ENCODE results near the gene IKZF1. TPM values are rescaled to one million over a fixed set of nuclear protein-coding genes. Genes with fewer than 3 reads are reported as not detected.

Gene IKZF1
- total RNA-seq, 1 donor from 2014 or later, result 8.5 TPM

DNA sequence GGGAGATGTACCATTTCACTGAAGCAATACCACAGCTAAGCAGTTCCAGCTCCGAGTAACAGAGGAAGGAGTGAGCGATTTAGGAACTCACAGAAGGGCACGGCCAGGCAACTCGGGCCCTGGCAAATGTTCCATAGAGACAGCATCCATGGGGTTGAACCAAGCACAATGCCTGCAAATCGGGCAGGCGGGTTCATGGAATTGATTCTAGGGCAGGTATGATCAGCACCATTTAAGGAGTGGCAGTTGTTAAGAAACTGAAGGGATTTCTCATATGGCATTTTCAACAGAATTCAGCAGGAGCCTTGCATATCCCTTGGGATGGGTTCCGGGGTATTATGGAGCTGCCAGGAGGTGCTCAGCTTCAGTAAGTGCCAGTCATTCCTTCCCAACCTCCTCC, 66.4 kb downstream of the IKZF1 start:
- H3K9me3 Mint-ChIP-seq, result peaks cover 4% of the 10 kb centered on the region
- TF ChIP-seq, protein P1, sequence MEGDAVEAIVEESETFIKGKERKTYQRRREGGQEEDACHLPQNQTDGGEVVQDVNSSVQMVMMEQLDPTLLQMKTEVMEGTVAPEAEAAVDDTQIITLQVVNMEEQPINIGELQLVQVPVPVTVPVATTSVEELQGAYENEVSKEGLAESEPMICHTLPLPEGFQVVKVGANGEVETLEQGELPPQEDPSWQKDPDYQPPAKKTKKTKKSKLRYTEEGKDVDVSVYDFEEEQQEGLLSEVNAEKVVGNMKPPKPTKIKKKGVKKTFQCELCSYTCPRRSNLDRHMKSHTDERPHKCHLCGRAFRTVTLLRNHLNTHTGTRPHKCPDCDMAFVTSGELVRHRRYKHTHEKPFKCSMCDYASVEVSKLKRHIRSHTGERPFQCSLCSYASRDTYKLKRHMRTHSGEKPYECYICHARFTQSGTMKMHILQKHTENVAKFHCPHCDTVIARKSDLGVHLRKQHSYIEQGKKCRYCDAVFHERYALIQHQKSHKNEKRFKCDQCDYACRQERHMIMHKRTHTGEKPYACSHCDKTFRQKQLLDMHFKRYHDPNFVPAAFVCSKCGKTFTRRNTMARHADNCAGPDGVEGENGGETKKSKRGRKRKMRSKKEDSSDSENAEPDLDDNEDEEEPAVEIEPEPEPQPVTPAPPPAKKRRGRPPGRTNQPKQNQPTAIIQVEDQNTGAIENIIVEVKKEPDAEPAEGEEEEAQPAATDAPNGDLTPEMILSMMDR (conservative IDR thresholded peaks at IDR 0.05), result no peak
- H3K4me1 Mint-ChIP-seq, result no peaks in the 10 kb centered on the region
- H3K27me3 Mint-ChIP-seq (ENCODE audit: low read depth), result no peaks in the 10 kb centered on the region
- H3K4me3 Mint-ChIP-seq, result no peak overlapping the region
- no peak for DNase-seq (ENCODE audit: low read depth, low spot score)
- no peak overlapping the region for H3K27ac Mint-ChIP-seq (ENCODE audit: unreplicated experiment)
- H3K36me3 Mint-ChIP-seq (ENCODE audit: low read depth), result peaks cover 6% of the 10 kb centered on the region

DNA sequence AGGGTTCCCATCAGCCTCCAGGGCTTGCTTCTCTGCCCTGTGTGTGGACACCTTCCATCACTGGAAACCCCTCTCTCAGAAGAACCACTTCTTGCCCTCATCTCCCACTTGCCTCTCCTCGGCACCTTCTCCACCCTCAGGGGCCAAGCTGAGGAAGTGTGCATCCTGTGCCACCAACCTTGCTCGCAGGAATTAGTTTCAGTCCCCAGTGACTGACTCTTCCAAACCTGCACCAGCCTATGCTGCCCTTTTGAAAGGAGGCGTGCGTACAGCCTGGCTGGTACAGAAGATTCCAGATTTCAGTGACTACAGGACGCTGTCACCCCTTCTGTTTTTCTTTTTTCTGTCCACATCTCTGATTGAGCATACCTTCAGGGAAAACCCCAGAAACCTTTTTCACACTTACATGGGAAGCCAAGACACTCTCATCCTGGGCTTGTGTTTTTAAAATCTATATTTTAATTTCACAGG, 67.1 kb downstream of the IKZF1 start:
- H3K36me3 Mint-ChIP-seq (ENCODE audit: low read depth), result peaks cover 6% of the 10 kb centered on the region
- no peak for DNase-seq (ENCODE audit: low read depth, low spot score)
- TF ChIP-seq, protein P1 (conservative IDR thresholded peaks at IDR 0.05), result no peak
- H3K27me3 Mint-ChIP-seq (ENCODE audit: low read depth), result no peaks in the 10 kb centered on the region
- peaks cover 4% of the 10 kb centered on the region for H3K9me3 Mint-ChIP-seq
- peaks cover 5% of the 10 kb centered on the region for H3K4me1 Mint-ChIP-seq
- peak overlapping the region; percentile 81 for H3K27ac Mint-ChIP-seq (ENCODE audit: unreplicated experiment)
- H3K4me3 Mint-ChIP-seq, result no peak overlapping the region

DNA sequence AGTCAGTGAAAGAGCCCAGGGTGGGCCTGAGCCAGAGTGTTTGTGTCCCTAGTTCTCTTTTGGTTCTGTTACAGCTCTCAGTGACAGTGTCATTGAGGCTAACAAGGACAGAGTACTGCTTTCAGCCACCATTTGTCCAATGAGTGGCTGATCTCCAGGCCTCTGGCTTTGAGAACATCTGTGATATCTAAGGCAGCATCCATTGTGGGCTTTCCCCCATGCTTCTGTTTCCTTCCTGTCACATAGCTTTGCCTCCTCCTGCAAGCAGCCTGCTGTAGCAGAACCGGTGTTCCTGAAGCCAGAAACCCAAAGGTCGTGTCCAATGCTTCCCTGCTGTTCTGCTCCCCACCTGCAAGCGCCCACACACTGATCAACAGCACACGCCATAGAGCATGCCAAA, 68.4 kb downstream of the IKZF1 start:
- H3K4me1 Mint-ChIP-seq, result peaks cover 6% of the 10 kb centered on the region
- no peak overlapping the region for H3K4me3 Mint-ChIP-seq
- no peaks in the 10 kb centered on the region for H3K27me3 Mint-ChIP-seq (ENCODE audit: low read depth)
- TF ChIP-seq, protein P1 (conservative IDR thresholded peaks at IDR 0.05), result no peak
- DNase-seq (ENCODE audit: low read depth, low spot score), result no peak
- H3K27ac Mint-ChIP-seq (ENCODE audit: unreplicated experiment), result no peak overlapping the region
- peaks cover 6% of the 10 kb centered on the region for H3K36me3 Mint-ChIP-seq (ENCODE audit: low read depth)
- H3K9me3 Mint-ChIP-seq, result peaks cover 4% of the 10 kb centered on the region

DNA sequence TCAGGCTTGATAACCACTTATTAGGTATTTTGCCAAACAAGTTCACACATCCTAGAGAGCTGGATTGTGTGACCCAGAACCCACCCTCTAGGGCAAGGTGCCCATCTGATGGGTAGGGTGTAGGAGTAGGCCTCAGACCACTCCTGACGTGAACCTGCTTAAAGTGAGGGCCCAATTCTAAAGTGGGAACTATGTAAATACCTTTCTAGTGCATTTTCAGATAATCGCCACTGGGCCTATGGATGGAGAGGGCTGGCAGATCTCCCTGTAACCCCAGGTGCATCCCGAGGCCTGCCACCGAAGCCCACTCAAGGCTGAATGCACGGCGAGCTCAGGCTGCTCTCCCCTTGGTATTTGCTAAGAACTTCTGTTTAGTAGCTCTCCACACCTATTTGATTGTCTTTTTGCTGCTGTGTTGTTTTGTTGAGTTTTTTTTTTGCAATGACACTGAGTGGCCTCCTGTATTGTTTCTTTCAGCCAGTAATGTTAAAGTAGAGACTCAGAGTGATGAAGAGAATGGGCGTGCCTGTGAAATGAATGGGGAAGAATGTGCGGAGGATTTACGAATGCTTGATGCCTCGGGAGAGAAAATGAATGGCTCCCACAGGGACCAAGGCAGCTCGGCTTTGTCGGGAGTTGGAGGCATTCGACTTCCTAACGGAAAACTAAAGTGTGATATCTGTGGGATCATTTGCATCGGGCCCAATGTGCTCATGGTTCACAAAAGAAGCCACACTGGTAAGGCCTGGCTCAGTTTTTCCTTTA, 71.7 kb downstream of the IKZF1 start:
- no peak overlapping the region for H3K4me3 Mint-ChIP-seq

DNA sequence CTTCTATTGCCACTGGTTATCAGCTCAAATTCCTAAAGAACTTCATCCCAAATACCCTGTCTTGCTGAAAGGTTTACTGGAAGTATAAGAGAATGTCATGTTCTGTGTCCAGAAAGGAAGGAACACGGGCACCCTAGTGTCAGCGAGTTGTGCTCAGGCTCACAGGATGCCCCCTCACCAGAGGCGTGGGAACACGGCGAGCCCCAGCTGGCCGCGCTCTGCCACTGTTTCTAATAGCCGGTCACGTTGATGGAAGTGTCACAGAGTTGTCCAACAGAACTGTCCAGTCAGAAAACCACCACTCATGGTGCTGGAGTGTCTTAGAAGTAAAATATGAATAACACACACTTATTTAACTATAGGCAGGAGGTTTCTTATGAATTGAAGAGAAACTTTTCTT, 72.8 kb downstream of the IKZF1 start:
- peaks cover 3% of the 10 kb centered on the region for H3K27me3 Mint-ChIP-seq (ENCODE audit: low read depth)
- no peak overlapping the region for H3K27ac Mint-ChIP-seq (ENCODE audit: unreplicated experiment)
- no peak overlapping the region for H3K4me3 Mint-ChIP-seq
- peaks cover 6% of the 10 kb centered on the region for H3K4me1 Mint-ChIP-seq
- no peaks in the 10 kb centered on the region for H3K9me3 Mint-ChIP-seq
- H3K36me3 Mint-ChIP-seq (ENCODE audit: low read depth), result peaks cover 1% of the 10 kb centered on the region
- no peak for DNase-seq (ENCODE audit: low read depth, low spot score)
- TF ChIP-seq, protein P1 (conservative IDR thresholded peaks at IDR 0.05), result no peak

More for the DNA sequence above, 71.7 kb downstream of the IKZF1 start:
- Mint-ChIP-seq H3K9me3 (no peaks in the 10 kb centered on the region), H3K27ac (ENCODE audit: unreplicated experiment) (no peak overlapping the region), H3K4me1 (peaks cover 6% of the 10 kb centered on the region), H3K36me3 (ENCODE audit: low read depth) (peaks cover 3% of the 10 kb centered on the region), H3K27me3 (ENCODE audit: low read depth) (peaks cover 3% of the 10 kb centered on the region)
- TF ChIP-seq, protein P1 (conservative IDR thresholded peaks at IDR 0.05), result no peak
- no peak for DNase-seq (ENCODE audit: low read depth, low spot score)
